NCI-H2107 (cell line): ENCODE results near the gene ABCC2.
"Not testable (repeated sequence)": the region's sequence is repeated elsewhere in the genome, so short reads cannot be mapped to it uniquely, and the experiment has no call there.

ENCODE experiments used
- DNase-seq: peaks from one replicate; lab custom pipeline; 2025; lab: John Stamatoyannopoulos, UW

Gene ABCC2

DNA sequence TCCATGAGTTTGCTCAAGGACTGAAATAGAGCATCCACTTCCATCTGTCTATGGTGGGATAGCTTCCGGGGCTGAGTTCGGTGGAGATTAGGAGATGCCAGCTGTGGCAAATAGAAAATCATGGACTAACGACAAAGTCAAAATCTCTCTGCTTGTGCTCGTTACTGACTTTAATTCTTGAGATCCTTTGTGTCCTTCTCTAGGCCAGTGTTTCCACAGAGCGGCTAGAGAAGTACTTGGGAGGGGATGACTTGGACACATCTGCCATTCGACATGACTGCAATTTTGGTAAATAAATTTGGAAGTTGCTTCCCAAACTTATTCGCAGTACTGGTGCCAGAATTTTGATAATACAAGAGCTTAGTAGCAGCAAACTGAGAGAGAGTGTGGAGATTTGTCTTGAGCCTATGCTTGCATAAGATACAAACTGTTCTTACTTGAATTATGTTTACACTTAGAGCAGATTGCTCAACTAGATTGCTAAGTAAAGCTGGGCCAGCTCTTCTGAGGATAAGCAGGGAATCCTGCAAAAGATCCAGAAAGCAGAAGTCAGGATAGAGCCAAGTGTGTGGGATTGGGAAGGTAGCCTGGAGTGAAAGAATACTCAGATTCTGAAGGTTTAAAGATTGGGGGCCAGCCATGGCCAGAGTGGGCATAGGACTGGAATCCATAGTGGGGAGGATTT is 27.6 kb downstream of the ABCC2 start:
- no peak for DNase-seq

DNA sequence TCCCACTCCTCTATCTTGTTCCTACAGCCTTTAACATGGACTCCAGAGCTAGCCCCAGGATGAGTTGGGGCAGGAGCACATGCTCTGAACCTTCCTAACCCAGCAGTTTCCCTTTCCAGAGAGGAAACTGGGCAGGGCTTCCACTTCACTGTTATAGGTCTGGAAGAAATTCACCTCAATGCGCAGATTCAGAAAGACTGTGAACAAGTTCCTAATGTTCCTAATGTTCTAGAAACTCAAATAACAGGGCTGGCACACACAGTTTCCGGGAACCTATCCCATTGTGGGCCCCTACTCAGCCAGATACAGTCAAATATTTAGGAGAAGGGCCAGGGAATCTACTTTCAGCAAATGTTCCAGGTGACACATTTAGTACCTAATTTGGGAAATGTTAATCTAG is 29.7 kb downstream of the ABCC2 start:
- no peak for DNase-seq

DNA sequence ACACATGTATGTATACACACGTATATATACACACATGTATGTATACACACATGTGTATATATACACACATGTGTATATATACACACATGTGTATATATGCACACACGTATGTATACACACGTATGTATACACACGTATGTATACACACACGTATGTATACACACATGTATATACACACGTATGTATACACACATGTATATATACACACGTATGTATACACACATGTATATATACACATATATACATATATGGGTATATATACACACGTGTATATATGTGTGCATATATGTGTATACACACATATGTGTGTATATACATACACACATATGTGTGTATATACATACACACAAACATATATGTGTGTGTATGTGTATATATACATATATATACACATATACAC is 31.7 kb downstream of the ABCC2 start:
- DNase-seq = no peak

DNA sequence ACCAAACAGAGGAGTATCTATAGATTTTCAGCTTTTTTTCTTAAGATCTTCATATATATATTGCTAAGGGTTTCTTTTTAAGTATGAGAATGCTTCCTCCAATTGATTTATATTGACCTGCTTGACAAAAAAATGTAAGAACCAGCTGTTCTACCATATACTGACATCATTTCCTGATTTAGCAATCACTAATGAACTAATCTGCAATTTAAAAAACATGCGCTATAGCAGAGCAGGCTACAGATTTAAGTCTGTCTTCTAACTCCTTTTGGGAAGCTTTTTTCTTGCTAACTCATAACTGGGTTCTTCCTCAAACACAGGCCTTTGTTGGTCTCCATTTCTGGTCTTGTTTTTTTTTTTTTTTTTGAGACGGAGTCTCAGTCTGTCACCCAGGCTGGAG is 33.2 kb downstream of the ABCC2 start:
- no peak for DNase-seq

DNA sequence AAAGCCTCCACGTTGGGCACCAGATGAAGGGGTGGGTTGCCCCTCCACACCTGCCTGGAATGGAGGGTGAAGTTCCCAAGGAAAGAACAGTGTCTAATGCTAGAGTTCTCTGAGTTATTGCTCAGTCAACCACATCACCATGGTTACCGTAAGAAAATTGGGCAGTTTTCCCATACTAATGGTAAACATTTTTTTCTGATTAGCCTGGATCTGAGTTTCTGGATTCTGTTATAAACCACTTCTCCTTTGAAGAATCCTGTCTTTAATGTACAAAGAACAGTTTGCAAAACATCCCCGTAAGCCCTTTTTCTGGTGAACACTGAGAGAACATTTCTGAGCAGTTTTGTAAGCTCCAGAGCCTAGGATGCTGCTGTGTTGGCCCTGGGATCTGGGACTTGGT is 45.5 kb downstream of the ABCC2 start:
- no peak for DNase-seq

DNA sequence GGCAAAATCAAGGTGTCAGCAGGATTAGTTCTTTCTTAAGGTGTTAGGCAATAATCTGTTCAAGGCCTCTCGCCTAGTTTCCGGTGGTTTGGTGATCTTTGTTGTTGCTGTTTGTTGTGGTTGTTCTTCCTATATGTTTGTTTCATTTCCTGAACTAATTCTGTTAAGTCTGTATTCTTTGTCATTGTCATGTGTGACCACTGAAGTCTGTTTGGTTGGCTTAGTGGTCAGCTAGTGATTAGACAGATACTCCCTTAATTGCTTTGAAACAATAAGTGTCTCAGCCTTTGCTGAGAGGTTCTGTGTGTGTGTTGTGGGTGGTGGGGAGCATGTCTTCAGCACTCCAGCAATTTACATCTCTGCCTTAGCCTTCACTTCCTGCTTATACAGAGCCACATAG is 46.0 kb downstream of the ABCC2 start:
- no peak for DNase-seq

DNA sequence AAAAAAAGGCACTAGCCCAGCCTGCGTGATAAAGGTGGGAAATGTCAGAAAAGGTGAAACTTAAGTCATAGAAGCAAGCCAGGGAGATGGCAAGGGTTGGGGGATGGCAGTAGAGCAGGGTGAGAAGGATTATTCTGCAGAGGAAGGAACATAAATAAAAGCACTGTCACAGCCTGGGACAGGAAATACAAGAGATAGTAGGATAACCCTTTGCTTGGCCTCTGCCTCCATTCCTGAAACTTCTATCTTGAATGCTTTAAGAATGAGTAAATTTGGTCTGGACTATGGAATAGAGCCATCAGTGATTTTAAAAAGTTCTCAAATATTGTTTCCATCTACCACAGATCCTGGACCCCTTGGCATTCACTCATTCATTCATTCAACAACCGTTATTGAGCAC is 50.0 kb downstream of the ABCC2 start:
- no peak for DNase-seq

DNA sequence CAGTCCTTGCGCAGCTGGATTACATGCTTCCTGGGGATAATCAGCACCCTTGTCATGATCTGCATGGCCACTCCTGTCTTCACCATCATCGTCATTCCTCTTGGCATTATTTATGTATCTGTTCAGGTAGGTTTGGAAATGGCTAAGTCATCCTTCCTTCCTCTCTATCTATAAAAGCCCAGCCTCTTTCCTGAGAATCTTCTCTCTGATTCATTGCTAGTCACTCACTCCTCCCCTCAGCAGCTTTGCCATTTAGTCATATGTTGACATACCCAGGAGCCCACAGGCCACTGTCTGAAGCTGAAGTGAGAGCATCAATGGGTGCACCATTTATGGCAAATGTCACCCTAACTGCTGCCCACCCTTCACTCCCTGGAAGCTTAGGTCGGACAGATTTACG is 52.0 kb downstream of the ABCC2 start:
- no peak for DNase-seq

DNA sequence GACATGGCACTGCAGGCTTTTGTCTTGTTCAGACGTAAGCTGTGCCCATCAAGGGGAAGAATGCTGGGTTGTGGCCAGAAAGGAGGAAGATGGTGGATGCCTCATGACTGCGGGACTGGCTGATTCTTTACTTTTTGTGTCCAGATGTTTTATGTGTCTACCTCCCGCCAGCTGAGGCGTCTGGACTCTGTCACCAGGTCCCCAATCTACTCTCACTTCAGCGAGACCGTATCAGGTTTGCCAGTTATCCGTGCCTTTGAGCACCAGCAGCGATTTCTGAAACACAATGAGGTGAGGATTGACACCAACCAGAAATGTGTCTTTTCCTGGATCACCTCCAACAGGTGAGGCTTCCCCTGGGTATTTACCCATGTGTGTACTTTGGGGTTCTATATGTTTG is 53.5 kb downstream of the ABCC2 start:
- no peak for DNase-seq

DNA sequence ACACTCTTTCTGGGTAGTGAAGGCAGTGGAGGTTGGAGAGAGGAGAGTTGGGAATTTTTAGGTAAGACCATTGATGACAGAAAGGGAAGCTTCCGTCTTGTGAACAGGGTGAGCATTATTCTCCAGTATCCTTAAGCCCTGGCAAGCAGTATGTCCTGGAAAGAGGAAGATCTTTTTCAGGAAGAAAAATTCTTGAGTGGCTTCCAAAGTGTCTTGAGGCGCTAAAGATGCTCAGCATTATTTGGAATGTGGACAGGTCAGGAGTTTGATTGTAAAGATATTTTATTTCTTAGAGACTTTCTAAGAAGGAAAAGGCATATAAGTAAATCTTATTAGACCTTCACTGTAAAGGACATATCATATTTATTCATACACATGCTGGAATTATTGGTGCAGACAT is 54.3 kb downstream of the ABCC2 start:
- DNase-seq = no peak

DNA sequence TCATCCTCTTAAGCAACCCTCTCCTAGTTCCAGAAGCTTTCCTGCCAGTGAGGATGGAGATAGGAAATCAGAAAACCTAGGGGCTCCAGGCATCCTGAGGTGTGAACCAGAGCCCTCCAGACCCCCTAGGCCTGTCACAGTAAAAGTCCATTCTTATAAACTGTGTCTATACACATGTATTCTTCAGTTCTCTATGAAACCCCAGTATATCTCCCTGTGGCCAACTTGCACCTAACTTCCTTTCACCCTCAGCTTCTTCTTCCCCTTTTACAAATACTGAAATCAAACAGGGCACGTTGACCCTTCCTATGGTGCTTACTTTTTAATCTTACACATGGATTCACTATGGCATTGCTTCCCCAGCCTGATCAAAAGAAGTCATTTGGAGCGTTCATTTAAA is 58.4 kb downstream of the ABCC2 start:
- not testable (repeated sequence) for DNase-seq

DNA sequence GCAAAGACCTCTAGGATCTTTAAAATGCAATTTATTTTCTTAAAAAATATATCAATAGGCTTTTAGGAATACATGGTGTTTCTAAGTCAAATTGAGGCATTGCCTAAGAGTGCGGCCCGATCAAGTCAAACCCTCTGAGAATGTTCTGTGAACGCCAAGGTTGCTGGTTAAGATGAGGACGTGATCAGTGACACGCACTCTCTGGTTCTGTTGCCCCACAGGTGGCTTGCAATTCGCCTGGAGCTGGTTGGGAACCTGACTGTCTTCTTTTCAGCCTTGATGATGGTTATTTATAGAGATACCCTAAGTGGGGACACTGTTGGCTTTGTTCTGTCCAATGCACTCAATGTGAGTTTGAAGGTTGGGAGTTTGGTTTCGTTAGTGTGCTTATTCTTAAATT is 59.3 kb downstream of the ABCC2 start:
- no peak for DNase-seq

DNA sequence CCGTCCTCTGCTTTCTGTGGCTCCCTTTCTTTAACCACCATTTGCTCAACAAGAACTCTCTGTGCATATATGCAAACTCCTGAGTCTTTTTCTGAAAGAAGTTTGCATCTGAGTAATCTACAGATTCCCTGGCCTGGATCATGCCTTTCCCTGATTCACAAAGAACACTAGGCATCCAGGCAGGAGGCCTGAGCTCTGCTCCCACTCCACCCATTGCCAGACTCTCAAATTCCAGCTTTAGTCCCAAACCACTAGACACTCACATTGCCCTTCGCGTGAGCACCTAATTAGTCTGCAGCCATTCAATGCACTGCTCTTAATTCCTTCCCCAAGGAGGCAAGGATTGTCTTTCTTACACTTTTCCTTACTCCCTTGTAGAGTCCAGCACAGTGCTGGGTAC is 60.9 kb downstream of the ABCC2 start:
- DNase-seq = no peak

DNA sequence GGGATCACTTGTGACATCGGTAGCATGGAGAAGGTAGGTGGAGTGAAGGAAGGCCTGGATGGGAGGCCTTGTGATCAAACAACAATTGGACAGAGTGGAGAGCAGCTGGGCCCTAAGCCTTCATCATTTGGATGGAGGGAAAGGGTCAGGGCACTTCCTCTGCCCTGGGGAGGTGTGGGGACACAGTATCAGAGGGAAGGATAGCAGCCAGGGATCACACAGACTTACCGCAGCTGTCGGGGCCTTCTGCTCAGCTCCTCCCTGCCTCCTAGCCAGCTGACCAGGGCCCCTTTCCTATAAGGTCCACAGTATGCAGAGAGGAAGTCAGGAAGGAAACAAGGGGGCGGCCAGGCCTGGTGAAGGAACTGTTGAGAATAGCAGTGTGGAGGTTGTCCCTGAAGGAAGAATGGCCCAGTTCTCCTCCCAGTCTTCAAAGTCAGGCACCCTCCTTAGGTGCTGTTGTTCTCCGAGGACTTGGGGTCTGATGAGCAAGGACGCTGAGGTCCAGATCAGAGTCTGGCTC is 62.1 kb downstream of the ABCC2 start:
- no peak for DNase-seq

DNA sequence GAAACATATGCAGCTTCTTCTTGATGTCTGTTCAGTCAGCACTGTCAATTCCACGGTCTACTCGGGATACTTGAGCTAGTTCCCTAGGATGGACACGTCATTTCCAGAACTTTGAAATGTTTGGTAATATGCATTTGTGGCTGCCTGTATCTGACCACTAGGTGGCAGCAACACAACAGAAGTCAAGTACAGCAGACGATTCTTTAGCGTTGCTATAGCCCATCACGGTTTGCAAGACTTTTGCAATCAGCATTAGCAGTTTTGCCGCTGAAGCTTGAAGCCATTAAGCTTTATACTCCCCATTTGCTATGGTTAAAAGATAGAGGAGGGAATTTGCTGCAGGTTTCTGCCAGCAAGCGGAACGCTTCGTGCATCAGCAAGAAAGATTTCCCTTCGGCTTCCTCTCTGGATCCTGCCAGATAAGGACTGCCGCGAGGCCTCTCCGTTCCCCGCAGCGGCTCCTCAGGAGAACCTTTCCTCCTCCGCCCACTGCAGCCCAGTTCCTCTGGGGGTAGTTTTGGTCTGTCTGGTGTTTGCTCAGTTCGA is 63.5 kb downstream of the ABCC2 start:
- DNase-seq = peak; percentile 50

DNA sequence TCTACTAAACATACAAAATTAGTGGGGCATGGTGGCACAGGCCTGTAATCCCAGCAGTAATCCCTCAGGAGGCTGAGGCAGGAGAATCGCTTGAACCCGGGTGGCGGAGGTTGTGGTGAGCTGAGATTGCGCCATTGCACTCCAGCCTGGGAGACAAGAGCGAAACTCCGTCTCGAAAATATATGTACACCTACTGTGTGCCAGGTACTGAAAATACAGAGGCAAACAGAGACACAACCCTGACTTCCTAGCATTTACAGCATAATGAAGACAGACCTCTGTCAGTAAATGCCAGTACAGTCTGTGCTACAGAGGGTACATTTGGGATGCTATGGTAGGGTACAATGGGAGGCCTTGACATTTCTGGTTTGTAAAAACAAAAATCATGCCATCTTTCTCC is 66.6 kb downstream of the ABCC2 start:
- DNase-seq = no peak

DNA sequence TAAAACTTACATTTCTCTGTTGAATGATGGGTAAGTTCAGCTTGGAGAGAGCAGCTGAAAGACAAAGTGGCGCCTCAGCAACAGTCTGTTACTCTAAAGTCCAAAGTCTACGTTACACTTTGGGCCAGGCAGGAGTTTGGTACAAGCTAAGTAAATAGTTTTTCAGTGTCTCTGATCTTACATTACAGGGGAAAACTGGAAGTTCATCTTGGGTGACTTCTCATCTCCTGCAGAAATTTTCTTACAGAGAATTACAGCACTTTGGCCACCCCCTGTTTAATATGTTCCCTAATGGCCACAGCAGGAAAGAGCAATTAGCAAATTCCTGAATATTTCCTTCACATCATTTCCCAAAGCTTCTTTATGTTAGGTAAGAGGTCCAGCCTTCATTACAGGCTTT is 67.1 kb downstream of the ABCC2 start:
- DNase-seq = no peak

DNA sequence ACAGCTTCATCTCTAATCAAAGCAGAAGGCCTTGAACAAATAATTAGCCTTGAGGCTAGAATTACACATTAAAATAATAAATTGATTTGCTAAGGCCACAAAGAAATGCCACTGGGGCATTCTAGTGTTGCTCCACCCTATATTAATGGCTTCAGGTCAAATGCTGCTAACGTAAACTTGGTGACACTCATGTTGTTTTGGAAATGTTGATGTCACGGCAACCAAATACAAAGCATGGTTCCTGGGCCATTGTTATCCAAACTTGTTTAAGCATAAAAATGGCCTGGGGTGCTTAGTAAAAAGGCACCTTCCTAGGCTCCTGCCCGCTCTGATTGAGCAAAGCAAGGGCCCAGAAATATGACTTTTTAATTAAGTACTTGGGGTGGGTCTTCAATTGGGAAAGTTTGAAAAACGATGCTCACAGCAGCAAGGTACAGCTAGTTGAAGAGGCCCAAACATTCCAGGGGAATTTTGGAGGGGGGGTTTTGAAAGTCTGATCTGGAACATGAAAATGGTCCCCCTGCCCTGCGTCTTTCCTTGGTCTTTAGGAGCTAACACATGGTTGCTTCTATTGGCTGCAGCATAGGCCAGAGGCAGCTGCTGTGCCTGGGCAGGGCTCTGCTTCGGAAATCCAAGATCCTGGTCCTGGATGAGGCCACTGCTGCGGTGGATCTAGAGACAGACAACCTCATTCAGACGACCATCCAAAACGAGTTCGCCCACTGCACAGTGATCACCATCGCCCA is 67.8 kb downstream of the ABCC2 start:
- no peak for DNase-seq

DNA sequence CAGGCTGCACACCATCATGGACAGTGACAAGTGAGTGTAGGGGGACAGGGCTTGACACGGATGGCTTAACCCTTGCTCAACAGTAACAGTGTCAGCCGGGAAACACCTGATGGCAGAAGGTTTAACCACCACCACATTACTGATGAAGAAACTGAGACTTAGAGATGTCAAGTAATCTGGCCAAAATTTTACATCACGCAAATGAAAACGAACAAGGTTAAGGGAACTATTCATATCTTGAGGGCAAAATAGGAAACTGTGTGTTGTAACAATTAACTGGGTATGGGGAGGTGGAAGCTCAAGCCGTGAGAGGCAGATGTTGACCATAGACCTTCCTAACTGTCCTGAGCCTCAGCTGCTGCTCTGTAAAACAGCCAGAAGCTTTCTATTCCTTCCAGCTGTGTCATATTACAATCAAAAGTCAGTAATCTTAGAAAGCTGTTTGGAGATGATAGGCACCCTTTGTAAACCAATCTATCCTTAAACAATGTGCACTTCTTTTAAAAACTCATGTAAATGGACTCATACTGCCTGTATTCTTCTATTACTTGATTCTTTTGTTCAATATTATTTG is 68.4 kb downstream of the ABCC2 start:
- no peak for DNase-seq

DNA sequence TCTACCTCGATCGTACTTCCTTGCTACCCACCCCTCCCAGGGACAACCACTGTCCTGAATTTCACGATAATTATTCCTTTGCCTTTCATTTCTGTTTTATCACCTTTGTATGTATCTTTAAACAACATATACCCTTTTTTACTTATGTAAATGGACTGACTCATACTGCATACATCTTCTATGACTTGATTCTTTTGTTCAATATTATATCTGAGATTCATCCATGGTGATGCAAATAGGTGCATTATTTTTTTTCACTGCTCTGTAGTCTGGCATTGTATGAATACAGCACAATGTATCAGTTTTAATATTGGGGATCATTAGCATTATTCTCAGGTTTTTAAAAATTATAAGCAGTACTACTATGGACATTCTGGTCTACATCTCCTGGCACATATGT is 69.4 kb downstream of the ABCC2 start:
- DNase-seq = no peak

DNA sequence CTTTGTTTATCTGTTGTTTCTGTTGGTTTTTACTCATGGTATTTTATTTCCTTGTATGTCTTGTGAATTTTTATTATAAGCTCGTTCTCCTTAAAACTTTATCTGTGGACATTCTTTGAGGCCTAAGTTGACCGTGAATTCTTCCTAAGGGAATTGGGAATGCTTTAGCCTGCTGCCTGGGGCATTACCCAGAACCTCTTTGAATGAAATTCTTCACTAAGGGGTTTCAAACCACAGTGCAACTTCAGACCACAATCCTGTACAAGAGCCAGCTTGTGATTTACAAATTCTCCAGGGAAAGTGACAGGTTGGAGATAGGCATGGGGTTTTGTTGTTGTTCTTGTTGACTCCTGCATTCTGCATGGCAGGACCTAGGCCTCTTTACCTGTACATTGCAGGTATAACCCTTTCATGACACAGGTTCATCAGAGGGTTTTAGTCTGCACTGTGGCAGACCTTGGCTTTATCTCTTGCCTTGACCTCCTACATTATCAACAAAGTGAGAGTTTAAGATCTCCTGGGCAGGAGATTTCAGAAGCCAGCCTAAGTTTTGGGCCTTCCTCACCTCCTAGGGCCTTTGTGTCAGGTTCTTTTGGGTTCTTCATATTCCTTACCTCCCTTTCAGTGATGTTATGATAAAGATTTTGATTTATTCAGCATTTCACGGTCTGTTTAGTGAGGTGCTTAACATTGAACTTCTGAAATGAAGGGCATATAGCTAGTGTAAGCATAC is 70.2 kb downstream of the ABCC2 start:
- no peak for DNase-seq

DNA sequence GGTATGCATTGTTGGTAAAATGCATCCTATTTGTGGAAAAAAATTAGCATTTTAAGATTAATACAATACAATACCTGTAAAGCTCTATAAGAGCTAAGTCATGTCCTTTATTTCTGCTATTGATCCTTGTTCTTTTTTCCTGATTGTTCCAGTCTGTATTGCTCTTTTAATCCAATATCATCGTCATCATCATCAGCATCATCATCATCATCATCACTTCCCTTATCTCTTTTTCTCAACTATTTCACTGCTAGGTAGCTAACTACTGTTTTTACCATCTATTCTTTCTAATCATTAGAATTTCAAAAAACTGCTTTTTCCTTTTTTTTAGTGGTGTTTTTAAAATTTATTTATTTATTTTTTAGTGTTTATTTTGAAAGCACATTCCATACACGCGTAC is 71.2 kb downstream of the ABCC2 start:
- DNase-seq = no peak
